ENCODE data around the gene APBA3. TPM values are rescaled to one million over a fixed set of nuclear protein-coding genes. Genes with fewer than 3 reads are reported as not detected.

APBA3 gene
- total and polyA plus RNA-seq, 2 experiments from 2014 or later, result 17.2 to 31.8 TPM

DNA sequence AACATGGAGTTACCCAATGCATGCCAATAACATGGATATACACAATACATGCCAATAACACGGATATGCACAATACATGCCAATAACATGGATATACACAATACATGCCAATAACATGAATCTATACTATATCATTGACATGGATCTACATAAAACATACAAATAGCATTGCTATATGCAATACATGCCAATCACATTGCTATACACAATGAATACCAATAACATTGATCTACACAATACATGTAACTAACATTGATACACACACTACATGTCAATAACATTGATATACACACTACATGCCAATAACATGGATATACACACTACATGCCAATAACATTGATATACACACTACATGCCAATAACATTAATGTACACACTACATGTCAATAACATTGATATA is 60.3 kb downstream of the APBA3 start (continued):
- TF ChIP-seq, protein P1, sequence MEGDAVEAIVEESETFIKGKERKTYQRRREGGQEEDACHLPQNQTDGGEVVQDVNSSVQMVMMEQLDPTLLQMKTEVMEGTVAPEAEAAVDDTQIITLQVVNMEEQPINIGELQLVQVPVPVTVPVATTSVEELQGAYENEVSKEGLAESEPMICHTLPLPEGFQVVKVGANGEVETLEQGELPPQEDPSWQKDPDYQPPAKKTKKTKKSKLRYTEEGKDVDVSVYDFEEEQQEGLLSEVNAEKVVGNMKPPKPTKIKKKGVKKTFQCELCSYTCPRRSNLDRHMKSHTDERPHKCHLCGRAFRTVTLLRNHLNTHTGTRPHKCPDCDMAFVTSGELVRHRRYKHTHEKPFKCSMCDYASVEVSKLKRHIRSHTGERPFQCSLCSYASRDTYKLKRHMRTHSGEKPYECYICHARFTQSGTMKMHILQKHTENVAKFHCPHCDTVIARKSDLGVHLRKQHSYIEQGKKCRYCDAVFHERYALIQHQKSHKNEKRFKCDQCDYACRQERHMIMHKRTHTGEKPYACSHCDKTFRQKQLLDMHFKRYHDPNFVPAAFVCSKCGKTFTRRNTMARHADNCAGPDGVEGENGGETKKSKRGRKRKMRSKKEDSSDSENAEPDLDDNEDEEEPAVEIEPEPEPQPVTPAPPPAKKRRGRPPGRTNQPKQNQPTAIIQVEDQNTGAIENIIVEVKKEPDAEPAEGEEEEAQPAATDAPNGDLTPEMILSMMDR (conservative IDR thresholded peaks at IDR 0.05; ENCODE audit: low read depth in 2 of 2), result no peak
- TF ChIP-seq ZNF331 (CRISPR knock-in tag; IDR thresholded peaks at IDR 0.05; ENCODE audit: low read depth) (no peak), STAT1 (IDR thresholded peaks at IDR 0.05; ENCODE audit: unreplicated experiment) (no peak), JUNB (IDR thresholded peaks at IDR 0.05; ENCODE audit: unreplicated experiment) (no peak), ZNF114 (CRISPR knock-in tag; IDR thresholded peaks at IDR 0.05) (no peak)
- TF ChIP-seq, protein P2, sequence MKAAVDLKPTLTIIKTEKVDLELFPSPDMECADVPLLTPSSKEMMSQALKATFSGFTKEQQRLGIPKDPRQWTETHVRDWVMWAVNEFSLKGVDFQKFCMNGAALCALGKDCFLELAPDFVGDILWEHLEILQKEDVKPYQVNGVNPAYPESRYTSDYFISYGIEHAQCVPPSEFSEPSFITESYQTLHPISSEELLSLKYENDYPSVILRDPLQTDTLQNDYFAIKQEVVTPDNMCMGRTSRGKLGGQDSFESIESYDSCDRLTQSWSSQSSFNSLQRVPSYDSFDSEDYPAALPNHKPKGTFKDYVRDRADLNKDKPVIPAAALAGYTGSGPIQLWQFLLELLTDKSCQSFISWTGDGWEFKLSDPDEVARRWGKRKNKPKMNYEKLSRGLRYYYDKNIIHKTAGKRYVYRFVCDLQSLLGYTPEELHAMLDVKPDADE (IDR thresholded peaks at IDR 0.05), result no peak
- TF ChIP-seq, protein P3, sequence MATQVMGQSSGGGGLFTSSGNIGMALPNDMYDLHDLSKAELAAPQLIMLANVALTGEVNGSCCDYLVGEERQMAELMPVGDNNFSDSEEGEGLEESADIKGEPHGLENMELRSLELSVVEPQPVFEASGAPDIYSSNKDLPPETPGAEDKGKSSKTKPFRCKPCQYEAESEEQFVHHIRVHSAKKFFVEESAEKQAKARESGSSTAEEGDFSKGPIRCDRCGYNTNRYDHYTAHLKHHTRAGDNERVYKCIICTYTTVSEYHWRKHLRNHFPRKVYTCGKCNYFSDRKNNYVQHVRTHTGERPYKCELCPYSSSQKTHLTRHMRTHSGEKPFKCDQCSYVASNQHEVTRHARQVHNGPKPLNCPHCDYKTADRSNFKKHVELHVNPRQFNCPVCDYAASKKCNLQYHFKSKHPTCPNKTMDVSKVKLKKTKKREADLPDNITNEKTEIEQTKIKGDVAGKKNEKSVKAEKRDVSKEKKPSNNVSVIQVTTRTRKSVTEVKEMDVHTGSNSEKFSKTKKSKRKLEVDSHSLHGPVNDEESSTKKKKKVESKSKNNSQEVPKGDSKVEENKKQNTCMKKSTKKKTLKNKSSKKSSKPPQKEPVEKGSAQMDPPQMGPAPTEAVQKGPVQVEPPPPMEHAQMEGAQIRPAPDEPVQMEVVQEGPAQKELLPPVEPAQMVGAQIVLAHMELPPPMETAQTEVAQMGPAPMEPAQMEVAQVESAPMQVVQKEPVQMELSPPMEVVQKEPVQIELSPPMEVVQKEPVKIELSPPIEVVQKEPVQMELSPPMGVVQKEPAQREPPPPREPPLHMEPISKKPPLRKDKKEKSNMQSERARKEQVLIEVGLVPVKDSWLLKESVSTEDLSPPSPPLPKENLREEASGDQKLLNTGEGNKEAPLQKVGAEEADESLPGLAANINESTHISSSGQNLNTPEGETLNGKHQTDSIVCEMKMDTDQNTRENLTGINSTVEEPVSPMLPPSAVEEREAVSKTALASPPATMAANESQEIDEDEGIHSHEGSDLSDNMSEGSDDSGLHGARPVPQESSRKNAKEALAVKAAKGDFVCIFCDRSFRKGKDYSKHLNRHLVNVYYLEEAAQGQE (IDR thresholded peaks at IDR 0.05; ENCODE audit: unreplicated experiment), result no peak

Small RNA genes lying within 50 kb of the gene (small RNA-seq; reads per million reads assigned to genes)
- not detected for gene AC005777.1 (ENCODE audit: low replicate concordance)

Other genes starting within 250 kb of the APBA3 start
- not detected in 2 replicates for gene TEKTIP1, start 222.5 kb downstream of the APBA3 start, total RNA-seq (2014; rRNA removed; shearing (Covaris generic))
- gene TEKTIP1, start 222.5 kb downstream of the APBA3 start, polyA plus RNA-seq (2016; fragmentation: Nextera tagmentation; extraction: Ambion mirVana), result 0.50 TPM in 1 of 2 replicates, not detected in the other
- 75.5 and 91.1 TPM in 2 replicates for gene MFSD12, start 204.1 kb downstream of the APBA3 start, total RNA-seq (2014; rRNA removed; shearing (Covaris generic))
- 35.3 and 36.1 TPM in 2 replicates for gene MFSD12, start 204.1 kb downstream of the APBA3 start, polyA plus RNA-seq (2016; fragmentation: Nextera tagmentation; extraction: Ambion mirVana)
- gene HMG20B, start 188.7 kb downstream of the APBA3 start, total RNA-seq (2014; rRNA removed; shearing (Covaris generic)), result 107 and 130 TPM in 2 replicates
- gene HMG20B, start 188.7 kb downstream of the APBA3 start, polyA plus RNA-seq (2016; fragmentation: Nextera tagmentation; extraction: Ambion mirVana), result 74.1 and 77.8 TPM in 2 replicates
- gene GIPC3, start 176.2 kb downstream of the APBA3 start, total RNA-seq (2014; rRNA removed; shearing (Covaris generic)), result 0.59 and 1.6 TPM in 2 replicates
- gene GIPC3, start 176.2 kb downstream of the APBA3 start, polyA plus RNA-seq (2016; fragmentation: Nextera tagmentation; extraction: Ambion mirVana), result 0.26 and 0.48 TPM in 2 replicates
- gene TBXA2R, start 154.8 kb downstream of the APBA3 start, total RNA-seq (2014; rRNA removed; shearing (Covaris generic)), result 0.73 and 0.82 TPM in 2 replicates
- gene TBXA2R, start 154.8 kb downstream of the APBA3 start, polyA plus RNA-seq (2016; fragmentation: Nextera tagmentation; extraction: Ambion mirVana), result 0.42 and 0.47 TPM in 2 replicates
- 47.4 and 47.7 TPM in 2 replicates for gene CACTIN, start 134.9 kb downstream of the APBA3 start, total RNA-seq (2014; rRNA removed; shearing (Covaris generic))
- 14.3 and 16.9 TPM in 2 replicates for gene CACTIN, start 134.9 kb downstream of the APBA3 start, polyA plus RNA-seq (2016; fragmentation: Nextera tagmentation; extraction: Ambion mirVana)
- 35.2 and 46.7 TPM in 2 replicates for gene PIP5K1C, start 61.2 kb downstream of the APBA3 start, total RNA-seq (2014; rRNA removed; shearing (Covaris generic))
- gene PIP5K1C, start 61.2 kb downstream of the APBA3 start, polyA plus RNA-seq (2016; fragmentation: Nextera tagmentation; extraction: Ambion mirVana), result 11.8 and 13.5 TPM in 2 replicates
- gene TJP3, start 53.3 kb downstream of the APBA3 start, total RNA-seq (2014; rRNA removed; shearing (Covaris generic)), result 19.8 and 23.9 TPM in 2 replicates
- 14.1 and 18.2 TPM in 2 replicates for gene TJP3, start 53.3 kb downstream of the APBA3 start, polyA plus RNA-seq (2016; fragmentation: Nextera tagmentation; extraction: Ambion mirVana)
- 29.7 and 47.3 TPM in 2 replicates for gene MRPL54, start 990 bp upstream of the APBA3 start, total RNA-seq (2014; rRNA removed; shearing (Covaris generic))
- 89.9 and 93.1 TPM in 2 replicates for gene MRPL54, start 990 bp upstream of the APBA3 start, polyA plus RNA-seq (2016; fragmentation: Nextera tagmentation; extraction: Ambion mirVana)
- gene RAX2, start 10.5 kb upstream of the APBA3 start, total RNA-seq (2014; rRNA removed; shearing (Covaris generic)), result not detected in 2 replicates
- 0.13 TPM in 1 of 2 replicates, not detected in the other for gene RAX2, start 10.5 kb upstream of the APBA3 start, polyA plus RNA-seq (2016; fragmentation: Nextera tagmentation; extraction: Ambion mirVana)
- 21.4 and 30.3 TPM in 2 replicates for gene MATK, start 24.7 kb upstream of the APBA3 start, total RNA-seq (2014; rRNA removed; shearing (Covaris generic))
- 13.4 and 14.1 TPM in 2 replicates for gene MATK, start 24.7 kb upstream of the APBA3 start, polyA plus RNA-seq (2016; fragmentation: Nextera tagmentation; extraction: Ambion mirVana)
- 13.5 and 15.8 TPM in 2 replicates for gene ZFR2, start 107.3 kb upstream of the APBA3 start, total RNA-seq (2014; rRNA removed; shearing (Covaris generic))
- 25.4 and 31.3 TPM in 2 replicates for gene ZFR2, start 107.3 kb upstream of the APBA3 start, polyA plus RNA-seq (2016; fragmentation: Nextera tagmentation; extraction: Ambion mirVana)
- 36.4 and 45.7 TPM in 2 replicates for gene ATCAY, start 119.0 kb upstream of the APBA3 start, total RNA-seq (2014; rRNA removed; shearing (Covaris generic))
- 16.9 and 22.8 TPM in 2 replicates for gene ATCAY, start 119.0 kb upstream of the APBA3 start, polyA plus RNA-seq (2016; fragmentation: Nextera tagmentation; extraction: Ambion mirVana)
- gene NMRK2, start 171.4 kb upstream of the APBA3 start, total RNA-seq (2014; rRNA removed; shearing (Covaris generic)), result 55.9 and 57.3 TPM in 2 replicates
- gene NMRK2, start 171.4 kb upstream of the APBA3 start, polyA plus RNA-seq (2016; fragmentation: Nextera tagmentation; extraction: Ambion mirVana), result 65.3 and 69.3 TPM in 2 replicates
- 95.6 and 105 TPM in 2 replicates for gene DAPK3, start 209.4 kb upstream of the APBA3 start, total RNA-seq (2014; rRNA removed; shearing (Covaris generic))
- gene DAPK3, start 209.4 kb upstream of the APBA3 start, polyA plus RNA-seq (2016; fragmentation: Nextera tagmentation; extraction: Ambion mirVana), result 30.7 and 32.1 TPM in 2 replicates
- 2,892 and 2,987 TPM in 2 replicates for gene EEF2, start 223.8 kb upstream of the APBA3 start, total RNA-seq (2014; rRNA removed; shearing (Covaris generic))
- 772 and 1,028 TPM in 2 replicates for gene EEF2, start 223.8 kb upstream of the APBA3 start, polyA plus RNA-seq (2016; fragmentation: Nextera tagmentation; extraction: Ambion mirVana)
- gene PIAS4, start 246.0 kb upstream of the APBA3 start, total RNA-seq (2014; rRNA removed; shearing (Covaris generic)), result 34.1 and 48.4 TPM in 2 replicates
- 17.0 and 20.0 TPM in 2 replicates for gene PIAS4, start 246.0 kb upstream of the APBA3 start, polyA plus RNA-seq (2016; fragmentation: Nextera tagmentation; extraction: Ambion mirVana)

Measured in GM23338 (cell line).